Chondrocyte (in vitro differentiated cells): ENCODE data around the gene PPARA. TPM values are rescaled to one million over a fixed set of nuclear protein-coding genes. Genes with fewer than 3 reads are reported as not detected.

ENCODE experiments used
- DNase-seq: peaks from one replicate; pipeline ENCODE4 v3.0.0; 2021; ENCODE audit warnings: mixed read lengths, low spot score
- H3K27ac Mint-ChIP-seq: one replicate; pipeline ENCODE4 v1.8.0; 2021; ENCODE audit warnings: mild to moderate bottlenecking, moderate library complexity, mixed read lengths; ENCODE audit not compliant: unreplicated experiment
- H3K27me3 Mint-ChIP-seq: 2 replicates; pipeline ENCODE4 v1.8.0; 2021; ENCODE audit warnings: low read depth, mixed read lengths
- H3K36me3 Mint-ChIP-seq: 2 replicates; pipeline ENCODE4 v1.8.0; 2021; ENCODE audit warnings: low read depth, mixed read lengths
- H3K4me1 Mint-ChIP-seq: 2 replicates; pipeline ENCODE4 v1.8.0; 2021; ENCODE audit warnings: low read depth, mild to moderate bottlenecking, mixed read lengths
- H3K4me3 Mint-ChIP-seq: one replicate; pipeline ENCODE4 v1.8.0; 2021; ENCODE audit warnings: mild to moderate bottlenecking, moderate library complexity, mixed read lengths; ENCODE audit not compliant: unreplicated experiment
- H3K9me3 Mint-ChIP-seq: 2 replicates; pipeline ENCODE4 v1.8.0; 2021; ENCODE audit warnings: low read depth, mixed read lengths
- CTCF ChIP-seq: fragments of 200-600 bp; sonication (generic); IDR thresholded peaks from 2 replicates; pipeline ENCODE4 v1.5.0; 2021; ENCODE audit warnings: antibody characterized with exemption, mild to moderate bottlenecking, moderate library complexity
- total RNA-seq: library from RNA; stranded (reverse); gene quantifications from 3 replicates; pipeline ENCODE4 v1.2.1, GENCODE V29; 2021

PPARA gene
- total RNA-seq, 1 donor from 2014 or later, result 16.0 TPM

GRCh38 chr22:46147061-46147460 is 3.3 kb upstream of the PPARA start:
- Mint-ChIP-seq H3K4me1 (peaks cover 12% of the 10 kb centered on the region), H3K36me3 (no peaks in the 10 kb centered on the region), H3K4me3 (no peak overlapping the region), H3K27me3 (no peaks in the 10 kb centered on the region), H3K9me3 (no peaks in the 10 kb centered on the region), H3K27ac (no peak overlapping the region)
- TF ChIP-seq CTCF, result no peak
- no peak for DNase-seq

DNA sequence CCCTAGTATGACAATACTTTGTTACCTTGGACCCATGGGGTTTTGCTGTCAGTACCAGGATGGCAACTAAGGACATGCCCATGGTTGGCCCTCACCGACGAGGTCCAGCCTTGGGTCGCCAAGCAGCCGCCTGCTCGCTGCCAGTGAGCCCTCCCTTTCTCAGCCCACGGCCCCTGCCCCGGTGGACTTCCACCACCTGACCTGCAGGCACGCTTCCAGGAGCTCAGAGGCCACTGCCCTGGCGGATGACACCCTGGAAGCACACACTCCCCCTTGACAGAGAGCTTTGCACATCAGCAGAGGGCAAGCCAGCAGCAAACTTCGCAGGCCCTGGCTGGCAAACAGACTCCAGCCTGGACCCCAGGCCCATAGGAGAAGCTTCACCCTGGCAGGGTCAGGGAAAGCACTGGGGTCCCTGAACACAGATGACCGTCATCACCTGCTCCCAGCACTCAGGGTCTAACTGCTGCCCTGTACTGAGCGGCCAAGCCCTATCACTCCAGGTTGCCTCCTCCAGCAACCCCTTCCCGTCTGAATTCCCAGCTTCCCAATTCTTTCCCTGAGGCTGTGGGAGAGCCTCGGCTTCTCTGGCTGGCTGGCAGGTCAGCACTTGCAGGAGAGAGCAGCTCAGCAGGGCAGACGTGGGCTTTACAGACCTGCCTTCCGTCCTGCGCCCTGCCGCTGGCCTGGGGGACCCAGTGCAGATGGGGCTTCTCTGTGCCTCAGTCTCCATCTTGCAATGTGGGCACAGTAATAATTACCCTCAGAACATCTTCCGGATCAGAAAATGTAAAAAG is 2.7 kb upstream of the PPARA start:
- TF ChIP-seq CTCF, result no peak
- DNase-seq, result no peak
- Mint-ChIP-seq H3K36me3 (peaks cover 2% of the 10 kb centered on the region), H3K27ac (no peak overlapping the region), H3K4me1 (peaks cover 17% of the 10 kb centered on the region), H3K9me3 (no peaks in the 10 kb centered on the region), H3K27me3 (no peaks in the 10 kb centered on the region), H3K4me3 (no peak overlapping the region)

DNA sequence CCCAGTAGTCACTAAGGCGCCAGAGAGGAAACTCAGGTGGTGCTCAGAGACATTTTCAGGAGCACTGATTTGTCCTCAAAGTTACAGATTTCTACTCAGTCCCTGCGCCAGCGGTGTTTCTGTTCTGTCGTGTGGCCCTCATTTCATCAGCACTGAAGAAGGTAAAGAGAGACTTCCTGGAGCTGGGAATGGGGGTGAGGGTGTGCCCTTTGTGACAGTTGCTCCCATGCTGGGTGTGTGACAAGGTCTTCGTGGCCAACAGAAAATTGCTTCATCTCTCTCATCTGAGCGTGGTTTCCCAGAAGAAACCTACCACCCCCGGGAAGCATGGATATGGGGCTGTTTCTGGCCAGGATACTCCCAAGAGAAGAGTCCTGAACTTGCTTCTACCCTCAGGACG is 2.0 kb upstream of the PPARA start:
- no peaks in the 10 kb centered on the region for H3K9me3 Mint-ChIP-seq
- no peaks in the 10 kb centered on the region for H3K27me3 Mint-ChIP-seq
- no peak for TF ChIP-seq CTCF
- no peak overlapping the region for H3K27ac Mint-ChIP-seq
- peaks cover 2% of the 10 kb centered on the region for H3K36me3 Mint-ChIP-seq
- H3K4me1 Mint-ChIP-seq, result peaks cover 17% of the 10 kb centered on the region
- H3K4me3 Mint-ChIP-seq, result no peak overlapping the region
- DNase-seq, result no peak

DNA sequence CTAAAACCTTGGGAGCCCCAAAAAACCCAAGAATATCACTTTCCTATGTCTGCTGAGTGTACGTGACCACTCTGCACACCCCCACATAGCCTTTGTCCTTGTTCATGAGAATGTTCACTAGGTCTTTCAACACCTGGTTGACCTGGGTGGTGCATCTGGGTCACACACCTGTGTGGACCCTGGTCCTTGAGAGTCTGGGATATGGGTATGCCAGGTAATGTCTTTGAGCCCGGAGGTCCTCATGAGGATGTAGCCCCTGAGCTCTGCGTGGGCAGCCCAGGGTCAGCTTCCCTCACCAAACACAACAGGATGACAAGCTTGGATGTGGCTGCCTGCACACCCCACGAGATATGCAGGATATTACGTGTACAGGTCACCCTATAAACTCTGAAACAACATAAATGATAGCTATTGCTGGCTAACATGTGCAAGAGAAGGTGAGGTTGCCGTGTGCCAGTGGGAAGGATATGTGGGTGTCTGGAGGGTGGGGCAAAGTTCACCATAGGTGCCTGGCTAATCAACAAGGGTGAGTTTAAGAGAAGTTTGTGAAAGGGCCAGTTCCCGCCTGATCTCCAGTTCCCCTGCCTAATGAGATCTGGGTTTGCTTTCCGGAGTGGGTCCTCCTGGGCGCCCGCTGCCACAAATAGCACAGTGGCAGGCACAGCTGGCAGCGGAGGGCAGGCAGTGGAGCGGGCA is 1.4 kb upstream of the PPARA start:
- Mint-ChIP-seq H3K36me3 (peaks cover 2% of the 10 kb centered on the region), H3K27me3 (no peaks in the 10 kb centered on the region), H3K27ac (no peak overlapping the region), H3K9me3 (no peaks in the 10 kb centered on the region), H3K4me3 (peak overlapping the region; percentile 79), H3K4me1 (peaks cover 17% of the 10 kb centered on the region)
- DNase-seq, result no peak
- TF ChIP-seq CTCF, result no peak

- no peak for TF ChIP-seq CTCF
- H3K36me3 Mint-ChIP-seq, result peaks cover 2% of the 10 kb centered on the region
- H3K9me3 Mint-ChIP-seq, result no peaks in the 10 kb centered on the region
- peaks cover 17% of the 10 kb centered on the region for H3K4me1 Mint-ChIP-seq
- H3K27ac Mint-ChIP-seq, result no peak overlapping the region
- no peak for DNase-seq
- no peaks in the 10 kb centered on the region for H3K27me3 Mint-ChIP-seq
- peak overlapping the region; percentile 79 for H3K4me3 Mint-ChIP-seq
Measured at GRCh38 chr22:46149512-46150033, 753 bp upstream of the PPARA start.
